Measurements from ENCODE around the gene CCNB1IP1.
"Not testable (repeated sequence)": the region's sequence is repeated elsewhere in the genome, so short reads cannot be mapped to it uniquely, and the experiment has no call there.

Gene CCNB1IP1

GRCh38 chr14:20277409-20277808, 55.7 kb downstream of the CCNB1IP1 start:
- TF ChIP-seq, protein P1, sequence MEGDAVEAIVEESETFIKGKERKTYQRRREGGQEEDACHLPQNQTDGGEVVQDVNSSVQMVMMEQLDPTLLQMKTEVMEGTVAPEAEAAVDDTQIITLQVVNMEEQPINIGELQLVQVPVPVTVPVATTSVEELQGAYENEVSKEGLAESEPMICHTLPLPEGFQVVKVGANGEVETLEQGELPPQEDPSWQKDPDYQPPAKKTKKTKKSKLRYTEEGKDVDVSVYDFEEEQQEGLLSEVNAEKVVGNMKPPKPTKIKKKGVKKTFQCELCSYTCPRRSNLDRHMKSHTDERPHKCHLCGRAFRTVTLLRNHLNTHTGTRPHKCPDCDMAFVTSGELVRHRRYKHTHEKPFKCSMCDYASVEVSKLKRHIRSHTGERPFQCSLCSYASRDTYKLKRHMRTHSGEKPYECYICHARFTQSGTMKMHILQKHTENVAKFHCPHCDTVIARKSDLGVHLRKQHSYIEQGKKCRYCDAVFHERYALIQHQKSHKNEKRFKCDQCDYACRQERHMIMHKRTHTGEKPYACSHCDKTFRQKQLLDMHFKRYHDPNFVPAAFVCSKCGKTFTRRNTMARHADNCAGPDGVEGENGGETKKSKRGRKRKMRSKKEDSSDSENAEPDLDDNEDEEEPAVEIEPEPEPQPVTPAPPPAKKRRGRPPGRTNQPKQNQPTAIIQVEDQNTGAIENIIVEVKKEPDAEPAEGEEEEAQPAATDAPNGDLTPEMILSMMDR (IDR thresholded peaks at IDR 0.05; ENCODE audit: low read depth, low read length): no peak
- Histone ChIP-seq H3K9me3 (no peaks in the 10 kb centered on the region; the same call in 1 of the 2 replicates), H3K4me3 (ENCODE audit: low read depth, low read length) (no peak overlapping the region), H3K27me3 (no peaks in the 10 kb centered on the region), H3K36me3 (no peaks in the 10 kb centered on the region; the same call in 1 of the 2 replicates), H3K4me1 (peaks cover 8% of the 10 kb centered on the region)
- DNase-seq: no peak

DNA sequence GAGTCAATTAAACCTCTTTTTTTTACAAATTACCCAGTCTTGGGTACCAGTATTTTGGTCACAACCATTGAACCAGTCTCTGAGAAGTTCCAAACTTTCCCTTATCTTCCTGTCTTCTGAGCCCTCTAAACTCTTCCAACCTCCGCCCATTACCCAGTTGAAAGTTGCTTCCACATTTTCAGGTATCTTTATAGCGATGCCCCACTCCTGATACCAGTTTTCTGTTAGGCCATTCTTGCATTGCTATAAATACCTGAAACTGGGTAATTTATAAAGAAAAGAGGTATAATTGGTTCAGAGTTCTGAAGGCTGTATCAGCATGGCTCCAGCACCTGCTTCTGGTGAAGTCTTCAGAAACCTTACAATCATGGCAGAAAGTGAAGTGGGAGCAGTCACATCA, 59.0 kb downstream of the CCNB1IP1 start:
- Histone ChIP-seq H3K27me3 (no peaks in the 10 kb centered on the region), H3K36me3 (no peaks in the 10 kb centered on the region; the same call in 1 of the 2 replicates), H3K9me3 (no peaks in the 10 kb centered on the region; the same call in 1 of the 2 replicates), H3K4me1 (peaks cover 8% of the 10 kb centered on the region), H3K4me3 (ENCODE audit: low read depth, low read length) (no peak overlapping the region)
- no peak for DNase-seq
- TF ChIP-seq, protein P1 (IDR thresholded peaks at IDR 0.05; ENCODE audit: low read depth, low read length): no peak

DNA sequence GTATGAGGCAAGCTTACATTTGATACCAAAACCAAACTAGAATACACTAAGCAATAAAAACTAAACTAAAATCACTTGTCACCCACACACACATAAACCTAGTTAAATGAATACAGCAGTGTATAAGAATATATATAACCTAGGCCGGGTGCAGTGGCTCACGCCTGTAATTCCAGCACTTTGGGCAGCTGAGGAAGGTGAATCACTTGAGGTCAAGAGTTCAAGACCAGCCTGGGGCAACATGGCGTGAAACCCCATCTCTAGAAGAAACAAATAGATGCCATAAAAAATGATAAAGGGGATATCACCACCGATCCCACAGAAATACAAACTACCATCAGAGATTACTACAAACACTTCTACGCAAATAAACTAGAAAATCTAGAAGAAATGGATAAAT, 68.7 kb downstream of the CCNB1IP1 start:
- DNase-seq, H3K27me3 ChIP-seq: not testable (repeated sequence)

DNA sequence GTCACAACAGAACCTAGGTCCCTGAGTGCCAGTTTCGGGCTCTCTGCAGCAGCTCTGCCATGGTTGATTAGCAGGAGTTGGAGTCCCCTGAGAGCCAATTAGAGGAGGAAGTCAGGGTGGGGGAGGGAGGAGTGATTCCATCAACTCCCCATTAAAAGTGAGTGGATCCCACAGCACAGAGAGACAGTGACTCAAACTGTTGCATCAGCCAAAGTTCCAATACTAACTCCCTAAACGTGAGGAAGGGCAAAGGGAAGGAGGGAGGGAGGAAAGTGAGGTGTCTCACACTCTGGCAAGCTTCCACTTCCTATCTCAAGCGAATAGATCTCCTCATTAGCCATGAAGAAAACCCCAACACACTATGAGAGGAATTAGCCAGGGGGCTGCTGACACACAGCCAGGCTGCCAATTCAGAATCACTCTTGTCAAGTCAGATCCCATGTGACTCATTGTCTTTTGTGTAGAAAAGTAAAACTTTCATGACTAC, 70.4 kb downstream of the CCNB1IP1 start:
- TF ChIP-seq, protein P1 (IDR thresholded peaks at IDR 0.05; ENCODE audit: low read depth, low read length): no peak
- Histone ChIP-seq H3K36me3 (no peaks in the 10 kb centered on the region), H3K27me3 (no peaks in the 10 kb centered on the region), H3K4me3 (ENCODE audit: low read depth, low read length) (no peak overlapping the region), H3K4me1 (no peaks in the 10 kb centered on the region), H3K9me3 (no peaks in the 10 kb centered on the region)
- peak; percentile 43 for DNase-seq

More for the DNA sequence above, 68.7 kb downstream of the CCNB1IP1 start:
- H3K4me1 ChIP-seq; H3K4me3 ChIP-seq (ENCODE audit: low read depth, low read length); H3K9me3 ChIP-seq; H3K36me3 ChIP-seq: not testable (repeated sequence)

All from BE2C (cell line).